22Rv1 (cell line): Measurements from ENCODE around the gene DCX.

Experiments
- H3K27ac ChIP-seq: fragments of 450-650 bp; 2 replicates; pipeline ENCODE4 v1.5.1; 2017
- ZFX ChIP-seq: fragments of 450-650 bp; IDR thresholded peaks from 2 replicates; pipeline ENCODE4 v1.6.1; 2017; ENCODE audit warnings: antibody characterized with exemption, borderline replicate concordance
- TF ChIP-seq, protein P1 (sequence below): fragments of 450-650 bp; IDR thresholded peaks from 2 replicates; pipeline ENCODE4 v1.5.1; 2017; ENCODE audit warnings: mild to moderate bottlenecking

The DCX gene

GRCh38 chrX:111411983-111412382, at the start of gene DCX:
TSS of gene DCX (minus strand) at chrX:111412192. CDS start at chrX:111410398, 1,794 bp downstream.
- H3K27ac ChIP-seq, result no peak within 1 kb of the TSS

DNA sequence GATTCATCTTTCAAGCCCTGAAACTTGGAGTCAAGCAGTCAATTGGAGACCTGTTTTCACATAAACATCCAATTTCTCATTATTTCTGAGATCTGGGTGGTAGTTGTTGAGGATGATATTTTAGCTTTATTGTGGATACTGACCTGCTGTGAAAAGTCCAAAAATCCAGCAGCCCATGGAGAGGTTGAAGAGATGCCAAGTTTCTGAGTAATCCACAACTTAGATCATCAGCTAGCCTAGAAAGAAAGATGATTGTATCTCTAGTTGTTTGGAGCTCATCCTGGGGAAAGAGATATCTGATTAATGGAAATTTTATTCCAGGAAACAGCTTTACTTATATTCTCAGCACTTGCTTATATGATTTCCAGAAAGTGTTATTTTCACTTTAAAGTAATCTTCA, 48.6 kb upstream of the DCX start:
- TF ChIP-seq ZFX, result no peak
- TF ChIP-seq, protein P1, sequence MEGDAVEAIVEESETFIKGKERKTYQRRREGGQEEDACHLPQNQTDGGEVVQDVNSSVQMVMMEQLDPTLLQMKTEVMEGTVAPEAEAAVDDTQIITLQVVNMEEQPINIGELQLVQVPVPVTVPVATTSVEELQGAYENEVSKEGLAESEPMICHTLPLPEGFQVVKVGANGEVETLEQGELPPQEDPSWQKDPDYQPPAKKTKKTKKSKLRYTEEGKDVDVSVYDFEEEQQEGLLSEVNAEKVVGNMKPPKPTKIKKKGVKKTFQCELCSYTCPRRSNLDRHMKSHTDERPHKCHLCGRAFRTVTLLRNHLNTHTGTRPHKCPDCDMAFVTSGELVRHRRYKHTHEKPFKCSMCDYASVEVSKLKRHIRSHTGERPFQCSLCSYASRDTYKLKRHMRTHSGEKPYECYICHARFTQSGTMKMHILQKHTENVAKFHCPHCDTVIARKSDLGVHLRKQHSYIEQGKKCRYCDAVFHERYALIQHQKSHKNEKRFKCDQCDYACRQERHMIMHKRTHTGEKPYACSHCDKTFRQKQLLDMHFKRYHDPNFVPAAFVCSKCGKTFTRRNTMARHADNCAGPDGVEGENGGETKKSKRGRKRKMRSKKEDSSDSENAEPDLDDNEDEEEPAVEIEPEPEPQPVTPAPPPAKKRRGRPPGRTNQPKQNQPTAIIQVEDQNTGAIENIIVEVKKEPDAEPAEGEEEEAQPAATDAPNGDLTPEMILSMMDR, result no peak
- H3K27ac ChIP-seq, result no peak overlapping the region

More at GRCh38 chrX:111411983-111412382, at the start of gene DCX:
- TF ChIP-seq ZFX, result no peak

GRCh38 chrX:111447298-111447697, 35.3 kb upstream of the DCX start:
- no peak overlapping the region for H3K27ac ChIP-seq
- TF ChIP-seq, protein P1, result peak; percentile 56
- TF ChIP-seq ZFX, result no peak

GRCh38 chrX:111445485-111445884, 33.5 kb upstream of the DCX start:
- TF ChIP-seq, protein P1, result peak; percentile 65
- TF ChIP-seq ZFX, result no peak
- H3K27ac ChIP-seq, result no peak overlapping the region

GRCh38 chrX:111444881-111445280, 32.9 kb upstream of the DCX start:
- H3K27ac ChIP-seq, result no peak overlapping the region
- no peak for TF ChIP-seq ZFX
- TF ChIP-seq, protein P1, result no peak

- H3K27ac ChIP-seq, result no peak overlapping the region
- no peak for TF ChIP-seq ZFX
- TF ChIP-seq, protein P1, result no peak
Observed at GRCh38 chrX:111443946-111444345, 32.0 kb upstream of the DCX start.

DNA sequence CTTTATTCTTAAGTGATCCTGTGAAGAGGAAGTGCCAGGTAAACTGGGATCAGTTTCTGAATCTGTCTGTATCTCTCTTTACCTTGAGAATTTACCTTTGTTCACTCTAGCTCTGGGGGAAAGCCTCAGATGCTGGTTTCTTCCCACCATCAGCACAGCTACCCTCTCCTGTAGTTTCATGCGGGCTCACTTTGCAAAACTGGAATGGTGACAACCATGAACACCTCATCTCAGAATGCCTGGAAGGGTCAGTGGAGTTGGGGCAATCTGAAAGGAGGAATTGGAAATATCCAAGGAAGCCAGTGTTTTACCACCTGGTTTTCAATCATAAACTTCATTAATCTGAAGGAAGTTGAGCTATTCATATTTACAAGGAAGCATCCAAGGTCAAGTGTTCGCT, 30.8 kb upstream of the DCX start:
- TF ChIP-seq, protein P1, result no peak
- no peak overlapping the region for H3K27ac ChIP-seq

DNA sequence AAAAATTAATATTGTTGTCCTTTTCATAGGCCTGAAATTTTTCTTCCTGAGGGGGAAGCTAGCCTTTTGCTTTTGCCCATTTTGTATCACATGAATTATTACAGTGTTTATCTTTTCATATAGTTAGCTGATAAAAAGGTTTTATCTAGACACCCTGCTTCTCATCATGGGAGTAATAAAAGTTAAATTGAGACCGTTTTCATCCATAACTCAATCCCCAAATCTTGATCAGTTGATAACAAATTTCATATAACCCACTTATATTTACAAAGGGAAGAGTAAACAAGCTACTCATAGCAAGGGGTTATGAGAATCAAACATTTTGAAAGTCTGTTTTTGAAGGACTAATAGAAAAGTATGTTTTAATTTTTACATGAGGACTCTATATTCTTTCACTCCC, 23.5 kb upstream of the DCX start:
- no peak overlapping the region for H3K27ac ChIP-seq
- TF ChIP-seq, protein P1, result no peak
- TF ChIP-seq ZFX, result no peak
